SK-N-SH treated with all-trans-retinoic acid at 6 μM for 48 hours (cell line): ENCODE results near the gene SIRPB1.

Experiments used
- ATAC-seq: fragments of 200-7000 bp; cut with Tn5 transposase; 3 replicates; pipeline ENCODE4 v1.9.1; 2020; ENCODE audit warnings: mild to moderate bottlenecking, moderate library complexity
- BACH2 ChIP-seq: fragments of 250-450 bp; sonication (Bioruptor Pico); IDR thresholded peaks from 2 replicates; pipeline ENCODE4 v1.9.0; 2021; ENCODE audit warnings: mild to moderate bottlenecking, borderline replicate concordance
- CREB5 ChIP-seq: fragments of 250-450 bp; sonication (Bioruptor Pico); IDR thresholded peaks from 2 replicates; pipeline ENCODE4 v1.5.1; 2020; ENCODE audit warnings: low read depth, mild to moderate bottlenecking, moderate library complexity
- CSDC2 ChIP-seq: fragments of 250-450 bp; sonication (Bioruptor Pico); IDR thresholded peaks from 2 replicates; pipeline ENCODE4 v1.5.0; 2020; ENCODE audit warnings: mild to moderate bottlenecking, moderate library complexity
- CSRNP3 ChIP-seq: fragments of 250-450 bp; sonication (Bioruptor Pico); IDR thresholded peaks from 2 replicates; pipeline ENCODE4 v1.5.1; 2021; ENCODE audit warnings: mild to moderate bottlenecking, moderate library complexity
- GLIS3 ChIP-seq: fragments of 250-450 bp; sonication (Bioruptor Pico); IDR thresholded peaks from 2 replicates; pipeline ENCODE4 v1.5.0; 2020; ENCODE audit warnings: mild to moderate bottlenecking, moderate library complexity
- ISL1 ChIP-seq: fragments of 250-450 bp; sonication (Bioruptor Pico); IDR thresholded peaks from 2 replicates; pipeline ENCODE4 v2.1.2; 2022; ENCODE audit warnings: mild to moderate bottlenecking, moderate library complexity
- OSR1 ChIP-seq: fragments of 250-450 bp; sonication (Bioruptor Pico); IDR thresholded peaks from 2 replicates; pipeline ENCODE4 v1.8.0; 2022; ENCODE audit warnings: moderate library complexity, mild to moderate bottlenecking, inconsistent platforms
- PATZ1 ChIP-seq: fragments of 250-450 bp; sonication (Bioruptor Pico); IDR thresholded peaks from 2 replicates; pipeline ENCODE4 v1.8.0; 2020; ENCODE audit warnings: mild to moderate bottlenecking, moderate library complexity, borderline replicate concordance
- POU6F1 ChIP-seq: fragments of 250-450 bp; sonication (Bioruptor Pico); IDR thresholded peaks from 2 replicates; pipeline ENCODE4 v1.8.0; 2021; ENCODE audit warnings: low read depth, mild to moderate bottlenecking, moderate library complexity, borderline replicate concordance
- PPARA ChIP-seq: fragments of 250-450 bp; sonication (Bioruptor Pico); IDR thresholded peaks from 2 replicates; pipeline ENCODE4 v1.5.0; 2020; ENCODE audit warnings: mild to moderate bottlenecking, borderline replicate concordance
- RARB ChIP-seq: fragments of 250-450 bp; sonication (Bioruptor Pico); IDR thresholded peaks from 2 replicates; pipeline ENCODE4 v1.8.0; 2021; ENCODE audit warnings: mild to moderate bottlenecking, moderate library complexity
- SNAI2 ChIP-seq: fragments of 250-450 bp; sonication (Bioruptor Pico); IDR thresholded peaks from 2 replicates; pipeline ENCODE4 v1.5.0; 2020; ENCODE audit warnings: mild to moderate bottlenecking, moderate library complexity
- TCF4 ChIP-seq: fragments of 250-450 bp; sonication (Bioruptor Pico); IDR thresholded peaks from 2 replicates; pipeline ENCODE4 v1.8.0; 2021; ENCODE audit warnings: mild to moderate bottlenecking, moderate library complexity, borderline replicate concordance
- TOX ChIP-seq: fragments of 250-450 bp; sonication (Bioruptor Pico); IDR thresholded peaks from 2 replicates; pipeline ENCODE4 v1.8.0; 2021; ENCODE audit warnings: mild to moderate bottlenecking, moderate library complexity, borderline replicate concordance
- TSHZ2 ChIP-seq: fragments of 250-450 bp; sonication (Bioruptor Pico); IDR thresholded peaks from 2 replicates; pipeline ENCODE4 v1.5.0; 2020; ENCODE audit warnings: mild to moderate bottlenecking, moderate library complexity
- ZC3H10 ChIP-seq: fragments of 250-450 bp; sonication (Bioruptor Pico); IDR thresholded peaks from 2 replicates; pipeline ENCODE4 v1.5.1; 2021; ENCODE audit warnings: mild to moderate bottlenecking, moderate library complexity
- ZFP3 ChIP-seq: fragments of 250-450 bp; sonication (Bioruptor Pico); IDR thresholded peaks from 2 replicates; pipeline ENCODE4 v1.5.0; 2020; ENCODE audit warnings: mild to moderate bottlenecking, moderate library complexity
- ZFP30 ChIP-seq: fragments of 450-650 bp; formaldehyde crosslinking; IDR thresholded peaks from 2 replicates; pipeline ENCODE4 v1.5.0; 2022; ENCODE audit warnings: mild to moderate bottlenecking, moderate library complexity
- ZNF565 ChIP-seq: fragments of 450-650 bp; formaldehyde crosslinking; conservative IDR thresholded peaks from 2 replicates; pipeline ENCODE4 v1.5.0; 2020; ENCODE audit warnings: low read depth, mild to moderate bottlenecking, moderate library complexity
- ZNF70 ChIP-seq: fragments of 450-650 bp; formaldehyde crosslinking; IDR thresholded peaks from 2 replicates; pipeline ENCODE4 v1.5.0; 2020; ENCODE audit warnings: mild to moderate bottlenecking, moderate library complexity
- ZNF8 ChIP-seq: fragments of 450-650 bp; formaldehyde crosslinking; IDR thresholded peaks from 2 replicates; pipeline ENCODE4 v1.5.0; 2020; ENCODE audit warnings: mild to moderate bottlenecking, moderate library complexity

SIRPB1 gene

GRCh38 chr20:1667502-1668085, 47.8 kb upstream of the SIRPB1 start (continued):
- TF ChIP-seq TSHZ2 (CRISPR knock-in tag) (no peak), CREB5 (CRISPR knock-in tag) (no peak), TCF4 (no peak), PPARA (no peak), ZFP30 (no peak), ZNF8 (no peak), ZNF70 (CRISPR knock-in tag) (no peak), CSDC2 (CRISPR knock-in tag) (no peak), OSR1 (CRISPR knock-in tag) (no peak), ZC3H10 (CRISPR knock-in tag) (no peak), SNAI2 (CRISPR knock-in tag) (no peak)

- no peak for ATAC-seq
- TF ChIP-seq CSDC2 (CRISPR knock-in tag) (no peak), OSR1 (CRISPR knock-in tag) (no peak), CREB5 (CRISPR knock-in tag) (no peak), TOX (no peak), ZNF565 (CRISPR knock-in tag) (no peak), ZNF70 (CRISPR knock-in tag) (no peak), GLIS3 (no peak), SNAI2 (CRISPR knock-in tag) (no peak), TSHZ2 (CRISPR knock-in tag) (no peak), ZNF8 (no peak), TCF4 (no peak), ZFP30 (no peak), PPARA (no peak), ZFP3 (no peak), CSRNP3 (CRISPR knock-in tag) (no peak), RARB (no peak), POU6F1 (no peak), BACH2 (CRISPR knock-in tag) (no peak), PATZ1 (no peak), ISL1 (CRISPR knock-in tag) (no peak)
- TF ChIP-seq, all 23 proteins: peak for 0
Observed at GRCh38 chr20:1666802-1667201, 47.0 kb upstream of the SIRPB1 start.
